ENCODE data around the gene ALPG.

The ALPG gene

DNA sequence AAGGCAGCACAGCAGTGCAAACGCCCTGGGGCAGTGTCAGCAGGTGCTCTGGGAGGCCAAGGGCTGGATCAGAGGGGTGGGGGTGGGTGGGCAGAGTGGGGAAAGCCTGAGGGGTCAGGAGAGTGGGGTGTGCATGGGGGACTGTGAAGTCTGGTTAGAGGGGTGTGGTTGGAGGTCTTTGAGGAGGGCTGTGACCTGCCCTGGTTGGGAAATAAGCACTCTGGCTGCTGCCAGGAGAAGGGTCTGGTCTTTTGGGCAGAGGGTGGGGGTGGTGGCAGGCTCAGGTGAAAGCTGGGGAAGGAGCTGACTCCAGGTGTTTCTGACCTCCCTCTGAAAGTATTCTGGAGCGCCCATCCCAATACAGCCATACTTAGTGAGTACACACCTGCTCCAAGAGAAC lies 53.5 kb downstream of the ALPG start:
- no peak for DNase-seq
